ENCODE measurements around the gene REN. TPM values are rescaled to one million over a fixed set of nuclear protein-coding genes. Genes with fewer than 3 reads are reported as not detected.

The REN gene
- total and polyA plus RNA-seq, 9 of the 15 experiments (the other 6 are each of a cell fraction or from before 2014, with no cell fraction given) = 1.7 to 9.9 (median 3.1) TPM

- TF ChIP-seq E2F1 (CRISPR knock-in tag; IDR thresholded peaks at IDR 0.05) (no peak), SRSF9 (IDR thresholded peaks at IDR 0.05; ENCODE audit: borderline replicate concordance, low read depth, low read length) (no peak), CHD2 (IDR thresholded peaks at IDR 0.05; ENCODE audit: low read depth, low read length) (no peak), ZNF695 (CRISPR knock-in tag; IDR thresholded peaks at IDR 0.05) (peak; percentile 95), FOSL1 (tag; conservative IDR thresholded peaks at IDR 0.05) (no peak), ZFP30 (CRISPR knock-in tag; IDR thresholded peaks at IDR 0.05; ENCODE audit: borderline replicate concordance) (no peak), MYC (IDR thresholded peaks at IDR 0.05; ENCODE audit: low read depth, low read length) (no peak), MYC (CRISPR knock-in tag; IDR thresholded peaks at IDR 0.05; ENCODE audit: borderline replicate concordance, low read depth) (no peak), ZNF655 (CRISPR knock-in tag; IDR thresholded peaks at IDR 0.05) (no peak), ZNF717 (CRISPR knock-in tag; IDR thresholded peaks at IDR 0.05) (no peak), ZNF449 (CRISPR knock-in tag; IDR thresholded peaks at IDR 0.05) (peak; percentile 87), NR3C1 (CRISPR knock-in tag; IDR thresholded peaks at IDR 0.05) (no peak), HBP1 (CRISPR knock-in tag; IDR thresholded peaks at IDR 0.05) (peak; percentile 73; the same call in 1 of the 2 replicates), ZNF175 (CRISPR knock-in tag; IDR thresholded peaks at IDR 0.05; ENCODE audit: low read depth) (peak; percentile 98), ZNF395 (CRISPR knock-in tag; IDR thresholded peaks at IDR 0.05) (peak; percentile 99), HNRNPL (IDR thresholded peaks at IDR 0.05; ENCODE audit: low read depth, low read length) (no peak), ZNF232 (CRISPR knock-in tag; IDR thresholded peaks at IDR 0.05) (no peak), FUS (optimal IDR thresholded peaks at IDR 0.05; ENCODE audit: low read depth, low read length) (no peak), ZNF57 (CRISPR knock-in tag; IDR thresholded peaks at IDR 0.05) (peak; percentile 91), KLF16 (IDR thresholded peaks at IDR 0.05) (no peak), ZNF444 (CRISPR knock-in tag; IDR thresholded peaks at IDR 0.05) (peak; percentile 91), HDAC6 (IDR thresholded peaks at IDR 0.05; ENCODE audit: low read depth, low read length) (no peak), GATAD2B (IDR thresholded peaks at IDR 0.05; ENCODE audit: borderline replicate concordance) (no peak), SAFB2 (IDR thresholded peaks at IDR 0.05; ENCODE audit: borderline replicate concordance, low read depth, low read length, severe bottlenecking) (no peak)
Measured at GRCh38 chr1:204171751-204172178, 5.6 kb upstream of the REN start (continued).

Data from K562 (cell line).